BJ (cell line): ENCODE data around the gene MXRA8. TPM values are rescaled to one million over a fixed set of nuclear protein-coding genes. Genes with fewer than 3 reads are reported as not detected.

Experiments used
- CTCF ChIA-PET: fragments of 350-600 bp; formaldehyde crosslinking; extraction: SDS; loops from one replicate; lab custom pipeline; 2021; ENCODE audit warnings: antibody characterized with exemption, inconsistent platforms; lab: Yijun Ruan, JAX
- POLR2A ChIA-PET: fragments of 300-600 bp; sonication (Branson Sonifier 250); formaldehyde crosslinking; extraction: SDS; loops from one replicate; lab custom pipeline; 2021; ENCODE audit warnings: antibody characterized with exemption; lab: Charles Lee
- DNase-seq: peaks from one replicate; pipeline ENCODE4 v3.0.0-alpha.2; 2011; ENCODE audit warnings: low read depth
- H3K27me3 ChIP-seq: 2 replicates; pipeline ENCODE4 v1.6.0; 2011; ENCODE audit warnings: low read length; ENCODE audit not compliant: control insufficient read depth, insufficient read depth
- H3K36me3 ChIP-seq: 2 replicates; pipeline ENCODE4 v1.5.1; 2011; ENCODE audit warnings: low read length; ENCODE audit not compliant: control insufficient read depth, insufficient read depth
- H3K4me3 ChIP-seq: 2 replicates; pipeline ENCODE4 v1.5.1; 2011; ENCODE audit warnings: low read depth, mild to moderate bottlenecking, control low read depth, low read length
- polyA plus RNA-seq: library from polyadenylated mRNA; depleted of rRNA; stranded (reverse); fragments of >200 nt; gene quantifications from 2 replicates; pipeline ENCODE4 v1.2.3, GENCODE V29; 2011
- TF ChIP-seq, protein P1 (sequence below): IDR thresholded peaks from 2 replicates; pipeline ENCODE4 v1.5.1; 2011; ENCODE audit warnings: low read depth, mild to moderate bottlenecking, control low read depth, inconsistent platforms, low read length, moderate library complexity; ENCODE audit not compliant: insufficient read depth

Gene MXRA8
- polyA plus RNA-seq, 1 experiment: 702 TPM

DNA sequence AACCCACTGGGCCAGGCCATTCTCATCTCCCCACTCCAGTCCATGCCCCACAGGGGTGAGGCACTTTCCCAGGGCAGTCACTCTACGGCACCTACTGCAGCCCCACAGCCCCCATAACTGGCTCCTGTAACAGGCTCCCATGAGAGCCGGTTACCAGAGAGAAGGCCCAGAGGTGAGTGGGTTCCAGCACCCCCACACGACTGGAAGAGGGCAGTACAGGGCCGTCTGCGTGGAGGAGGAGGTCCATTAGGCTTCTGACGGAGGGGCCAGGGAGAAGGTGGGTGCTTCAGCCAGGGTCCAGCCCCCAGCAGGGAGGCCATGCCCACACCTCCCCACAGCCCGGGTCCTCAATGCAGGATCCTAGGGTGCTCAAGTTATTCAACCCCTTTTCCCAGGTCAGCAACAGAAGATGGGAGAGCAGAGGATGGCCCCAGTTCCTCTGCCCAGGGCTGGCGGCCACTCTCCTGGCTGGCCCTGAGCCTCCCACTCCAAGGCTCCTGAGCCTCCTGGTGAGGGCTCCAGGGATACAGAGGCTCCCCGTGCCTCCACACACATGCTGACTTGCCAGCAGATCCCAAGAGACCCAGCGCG, 52.2 kb downstream of the MXRA8 start:
- no peak for DNase-seq
- peak overlapping the region; percentile 88 for H3K4me3 ChIP-seq
- TF ChIP-seq, protein P1, sequence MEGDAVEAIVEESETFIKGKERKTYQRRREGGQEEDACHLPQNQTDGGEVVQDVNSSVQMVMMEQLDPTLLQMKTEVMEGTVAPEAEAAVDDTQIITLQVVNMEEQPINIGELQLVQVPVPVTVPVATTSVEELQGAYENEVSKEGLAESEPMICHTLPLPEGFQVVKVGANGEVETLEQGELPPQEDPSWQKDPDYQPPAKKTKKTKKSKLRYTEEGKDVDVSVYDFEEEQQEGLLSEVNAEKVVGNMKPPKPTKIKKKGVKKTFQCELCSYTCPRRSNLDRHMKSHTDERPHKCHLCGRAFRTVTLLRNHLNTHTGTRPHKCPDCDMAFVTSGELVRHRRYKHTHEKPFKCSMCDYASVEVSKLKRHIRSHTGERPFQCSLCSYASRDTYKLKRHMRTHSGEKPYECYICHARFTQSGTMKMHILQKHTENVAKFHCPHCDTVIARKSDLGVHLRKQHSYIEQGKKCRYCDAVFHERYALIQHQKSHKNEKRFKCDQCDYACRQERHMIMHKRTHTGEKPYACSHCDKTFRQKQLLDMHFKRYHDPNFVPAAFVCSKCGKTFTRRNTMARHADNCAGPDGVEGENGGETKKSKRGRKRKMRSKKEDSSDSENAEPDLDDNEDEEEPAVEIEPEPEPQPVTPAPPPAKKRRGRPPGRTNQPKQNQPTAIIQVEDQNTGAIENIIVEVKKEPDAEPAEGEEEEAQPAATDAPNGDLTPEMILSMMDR: peak; percentile 46
- CTCF ChIA-PET: interaction anchor here (1.6 kb wide), 2 partner anchors 41 to 184 kb away, joined by 8 to 9 read pairs; no protein-coding TSS in a partner anchor
- peaks cover 8% of the 10 kb centered on the region for H3K36me3 ChIP-seq
- POLR2A ChIA-PET: no interaction called here
- H3K27me3 ChIP-seq: no peaks in the 10 kb centered on the region

DNA sequence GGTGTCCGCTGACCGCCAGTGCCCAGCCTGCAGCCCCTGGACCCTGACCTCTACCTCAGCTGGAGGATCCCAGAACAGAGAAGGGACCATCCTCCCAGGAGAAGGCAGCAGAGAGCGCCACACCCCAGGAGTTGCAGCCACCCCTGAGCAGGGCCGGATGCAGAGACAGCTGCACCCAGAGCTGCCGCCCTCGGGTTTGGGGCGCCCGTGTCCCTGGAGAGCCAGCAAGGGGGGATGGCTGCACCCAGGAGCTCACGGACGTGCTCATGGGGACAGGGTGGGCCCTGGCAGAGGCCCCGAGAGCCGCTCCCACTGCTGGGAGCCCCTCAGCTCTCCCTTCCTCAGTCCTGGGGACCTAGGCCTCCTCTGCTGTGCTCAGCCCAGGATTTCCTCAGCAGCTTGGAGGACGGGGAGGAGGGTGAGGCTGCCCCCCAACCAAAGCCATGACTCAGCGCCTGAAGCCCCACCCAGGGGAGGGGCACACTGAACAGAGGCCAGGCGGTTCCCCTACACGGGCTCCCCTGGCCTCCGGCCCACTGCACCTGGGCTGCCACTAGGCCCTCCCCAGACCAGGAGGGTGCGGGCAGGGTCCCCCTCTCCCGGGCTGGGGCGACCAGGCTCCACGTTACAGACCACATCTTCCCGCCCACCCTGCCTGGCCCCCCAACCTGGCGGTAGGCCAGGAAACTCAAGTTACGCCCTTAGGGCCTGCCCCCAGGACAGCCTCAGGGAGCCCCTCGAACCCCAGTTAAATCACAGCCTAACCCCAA, 52.9 kb downstream of the MXRA8 start:
- ChIA-PET CTCF (interaction anchor here (0.6 to 1.6 kb wide), 12 partner anchors 14 to 185 kb away, joined by 3 to 9 read pairs (median 3); no protein-coding TSS in a partner anchor), POLR2A (no interaction called here)
- DNase-seq: no peak
- TF ChIP-seq, protein P1: no peak
- Histone ChIP-seq H3K4me3 (peak overlapping the region; percentile 88), H3K27me3 (no peaks in the 10 kb centered on the region), H3K36me3 (peaks cover 5% of the 10 kb centered on the region; the same call in 1 of the 2 replicates)

GRCh38 chr1:1304331-1305299, 53.7 kb downstream of the MXRA8 start:
- TF ChIP-seq, protein P1: 0 out of 2 replicates have a peak, but pooled peaks have one; percentile 8
- DNase-seq: no peak
- CTCF ChIA-PET: interaction anchor here (0.8 to 1.6 kb wide), 11 partner anchors 13 to 184 kb away, joined by 3 to 9 read pairs (median 3); no protein-coding TSS in a partner anchor
- POLR2A ChIA-PET: no interaction called here
- Histone ChIP-seq H3K4me3 (peak overlapping the region; percentile 34), H3K27me3 (no peaks in the 10 kb centered on the region), H3K36me3 (peaks cover 1% of the 10 kb centered on the region)

DNA sequence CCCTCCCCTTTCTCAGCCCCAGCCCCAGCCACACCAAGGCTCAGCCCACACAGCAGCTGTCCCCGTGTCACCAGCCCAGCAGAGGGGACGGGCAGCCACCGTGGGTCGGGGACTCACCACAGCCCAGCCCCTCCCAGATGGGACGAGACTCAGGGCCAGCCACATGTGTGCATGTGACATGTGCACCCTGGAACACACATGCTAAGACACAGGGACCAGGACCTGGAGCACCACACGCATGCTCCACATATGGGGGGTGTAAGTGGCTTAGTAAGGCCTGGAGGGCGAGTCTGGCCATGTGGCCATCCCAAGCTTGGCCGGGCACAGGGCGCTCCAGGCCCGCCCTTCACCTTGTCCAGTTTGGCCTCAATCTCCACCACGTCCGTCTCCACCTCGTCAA, 54.6 kb downstream of the MXRA8 start:
- DNase-seq: no peak
- CTCF ChIA-PET: interaction anchor here (1.5 kb wide), 1 partner anchor 181 kb away, joined by 4 read pairs; no protein-coding TSS in a partner anchor
- POLR2A ChIA-PET: no interaction called here
- H3K27me3 ChIP-seq: no peaks in the 10 kb centered on the region
- H3K36me3 ChIP-seq: peaks cover 2% of the 10 kb centered on the region
- TF ChIP-seq, protein P1: no peak
- no peak overlapping the region for H3K4me3 ChIP-seq
